ENCODE data around the gene OR5H14.
"Not testable (repeated sequence)": the region's sequence is repeated elsewhere in the genome, so short reads cannot be mapped to it uniquely, and the experiment has no call there.

OR5H14 gene

GRCh38 chr3:98115717-98116116 is 31.6 kb upstream of the OR5H14 start:
- DNase-seq (ENCODE audit: low spot score): no peak
- no peak overlapping the region for H3K27ac ChIP-seq
- ChIA-PET CTCF (no interaction called here), POLR2A (ENCODE audit: low non-redundant PET) (no interaction called here)
- TF ChIP-seq CTCF (conservative IDR thresholded peaks at IDR 0.05; ENCODE audit: low read depth): no peak

DNA sequence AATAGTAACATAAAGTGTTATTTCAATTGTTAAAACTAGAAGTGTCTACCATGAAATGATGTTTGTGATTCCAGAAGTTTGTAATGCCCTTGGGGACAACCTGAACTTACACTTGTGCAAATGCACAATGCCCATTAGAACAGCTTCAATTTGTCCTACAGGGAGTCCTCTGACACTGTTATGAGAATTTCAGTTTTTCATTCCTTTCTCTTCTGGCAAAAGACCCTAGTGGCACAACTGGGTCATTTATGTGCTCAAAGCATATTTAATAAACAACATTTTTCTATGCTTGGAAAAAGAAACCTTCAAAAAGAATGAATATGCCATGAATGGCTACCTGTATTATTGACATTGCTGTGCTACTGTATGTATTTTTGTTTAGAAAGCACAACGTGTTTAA is 16.9 kb upstream of the OR5H14 start, which contains the start of gene OR5H1:
Gene OR5H1, plus strand, starts transcription at position 301 of the 400 bp plus-strand sequence. CDS start 1,977 bp downstream, outside the sequence.
- no peak within 1 kb of the TSS for H3K27ac ChIP-seq
- no peak for DNase-seq (ENCODE audit: low spot score)
- POLR2A ChIA-PET (ENCODE audit: low non-redundant PET): no interaction called here
- TF ChIP-seq CTCF (conservative IDR thresholded peaks at IDR 0.05; ENCODE audit: low read depth): no peak
- CTCF ChIA-PET: no interaction called here

DNA sequence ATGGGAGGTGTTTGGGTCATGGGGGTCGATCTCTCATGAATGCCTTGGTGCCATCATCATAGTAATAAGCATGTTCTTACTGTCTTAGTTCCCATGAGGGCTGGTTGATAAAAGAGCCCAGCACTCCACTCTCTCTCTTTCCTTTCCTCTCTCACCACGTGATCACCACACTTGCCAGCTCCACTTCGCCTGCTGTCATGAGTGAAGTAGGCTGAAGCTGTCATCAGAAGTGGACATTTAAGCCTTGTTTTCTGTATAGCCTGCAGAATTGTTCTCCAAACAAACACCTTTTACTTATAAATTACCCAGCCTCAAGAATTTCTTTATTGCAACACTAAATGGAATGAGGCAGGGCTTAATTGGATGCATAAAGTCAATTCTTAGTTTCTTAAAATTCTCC is 10.6 kb upstream of the OR5H14 start:
- CTCF ChIA-PET: interaction anchor here (0.6 kb wide), 1 partner anchor 614 kb away, joined by 3 read pairs; no protein-coding TSS in a partner anchor
- POLR2A ChIA-PET (ENCODE audit: low non-redundant PET): no interaction called here
- no peak for DNase-seq (ENCODE audit: low spot score)
- no peak overlapping the region for H3K27ac ChIP-seq
- TF ChIP-seq CTCF (conservative IDR thresholded peaks at IDR 0.05; ENCODE audit: low read depth): no peak

- CTCF ChIA-PET; H3K27ac ChIP-seq; POLR2A ChIA-PET (ENCODE audit: low non-redundant PET); DNase-seq (ENCODE audit: low spot score): not testable (repeated sequence)
Measured at GRCh38 chr3:98137826-98138557, 9.3 kb upstream of the OR5H14 start.

- no peak for DNase-seq (ENCODE audit: low spot score)
- H3K27ac ChIP-seq: no peak overlapping the region
- ChIA-PET POLR2A (ENCODE audit: low non-redundant PET) (no interaction called here), CTCF (no interaction called here)
- no peak for TF ChIP-seq CTCF (conservative IDR thresholded peaks at IDR 0.05; ENCODE audit: low read depth)
Measured at GRCh38 chr3:98140531-98140930, 6.7 kb upstream of the OR5H14 start.

- no peak for TF ChIP-seq CTCF (conservative IDR thresholded peaks at IDR 0.05; ENCODE audit: low read depth)
- DNase-seq (ENCODE audit: low spot score): no peak
- ChIA-PET CTCF (no interaction called here), POLR2A (ENCODE audit: low non-redundant PET) (no interaction called here)
- no peak overlapping the region for H3K27ac ChIP-seq
Measured at GRCh38 chr3:98148751-98149150, 1.5 kb downstream of the OR5H14 start.

DNA sequence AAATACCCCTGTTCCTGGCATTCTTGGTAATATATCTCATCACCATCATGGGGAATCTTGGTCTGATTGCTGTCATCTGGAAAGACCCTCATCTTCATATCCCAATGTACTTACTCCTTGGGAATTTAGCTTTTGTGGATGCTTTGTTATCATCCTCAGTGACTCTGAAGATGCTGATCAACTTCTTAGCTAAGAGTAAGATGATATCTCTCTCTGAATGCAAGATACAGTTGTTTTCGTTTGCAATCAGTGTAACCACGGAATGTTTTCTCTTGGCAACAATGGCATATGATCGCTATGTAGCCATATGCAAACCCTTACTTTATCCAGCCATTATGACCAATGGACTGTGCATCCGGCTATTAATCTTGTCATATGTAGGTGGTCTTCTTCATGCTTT is 2.2 kb downstream of the OR5H14 start:
- POLR2A ChIA-PET (ENCODE audit: low non-redundant PET); H3K27ac ChIP-seq; CTCF ChIA-PET; DNase-seq (ENCODE audit: low spot score): not testable (repeated sequence)

GRCh38 chr3:98151241-98151640 is 4.0 kb downstream of the OR5H14 start:
- DNase-seq (ENCODE audit: low spot score): no peak
- ChIA-PET CTCF (no interaction called here), POLR2A (ENCODE audit: low non-redundant PET) (no interaction called here)
- no peak for TF ChIP-seq CTCF (conservative IDR thresholded peaks at IDR 0.05; ENCODE audit: low read depth)
- H3K27ac ChIP-seq: no peak overlapping the region
